GM12892 (cell line): Measurements from ENCODE around the gene LDLRAD4.
A peak's percentile ranks its signal among the peaks of the same experiment; 100 is the strongest.

Experiments
- DNase-seq: peaks from one replicate; pipeline ENCODE4 v3.0.0; 2011; ENCODE audit not compliant: insufficient read length
- FAIRE-seq: peaks from 2 replicates; lab custom pipeline; 2011; peaks lifted over from hg19 to GRCh38; lab: Jason Lieb, UNC
- POLR2A ChIP-seq: IDR thresholded peaks from 2 replicates; pipeline ENCODE4 v1.6.1; 2011; ENCODE audit warnings: low read depth, low read length, control low read depth
- POLR2AphosphoS5 ChIP-seq: IDR thresholded peaks from 2 replicates; pipeline ENCODE4 v1.6.1; 2011; ENCODE audit warnings: low read depth, low read length, control low read depth
- TAF1 ChIP-seq: IDR thresholded peaks from 2 replicates; pipeline ENCODE4 v1.6.1; 2011; ENCODE audit warnings: low read depth, mild to moderate bottlenecking, control low read depth, low read length, borderline replicate concordance

Gene LDLRAD4

GRCh38 chr18:13577091-13577697 lies 358.6 kb downstream of the LDLRAD4 start:
- DNase-seq: peak; percentile 45
- FAIRE-seq: peak; percentile 95
- peak; percentile 71; the same call in 1 of the 2 replicates for TF ChIP-seq POLR2AphosphoS5
- 0 out of 2 replicates have a peak, but pooled peaks have one; percentile 45 for TF ChIP-seq TAF1
- TF ChIP-seq POLR2A: peak; percentile 69

DNA sequence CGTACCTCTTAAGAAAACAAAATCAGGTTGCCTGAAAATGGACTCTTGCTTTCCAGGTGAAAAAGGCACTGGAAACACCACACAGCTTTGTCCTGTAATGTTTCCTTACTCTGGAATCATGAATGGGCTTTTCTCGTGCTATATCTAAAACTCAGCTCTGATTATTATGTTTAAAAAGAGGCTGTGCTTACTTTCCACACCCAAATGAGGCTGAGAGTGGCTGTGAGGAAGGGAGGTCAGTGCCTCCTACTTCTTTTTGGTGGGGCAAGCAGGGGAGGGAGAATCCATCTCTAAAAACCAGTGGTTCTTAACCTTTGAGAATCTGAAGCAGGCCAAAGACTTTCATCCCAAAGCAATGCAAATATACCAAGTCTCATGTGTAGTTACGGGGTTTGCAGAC lies 359.2 kb downstream of the LDLRAD4 start:
- no peak for TF ChIP-seq POLR2AphosphoS5
- TF ChIP-seq POLR2A: no peak
- TF ChIP-seq TAF1: no peak

DNA sequence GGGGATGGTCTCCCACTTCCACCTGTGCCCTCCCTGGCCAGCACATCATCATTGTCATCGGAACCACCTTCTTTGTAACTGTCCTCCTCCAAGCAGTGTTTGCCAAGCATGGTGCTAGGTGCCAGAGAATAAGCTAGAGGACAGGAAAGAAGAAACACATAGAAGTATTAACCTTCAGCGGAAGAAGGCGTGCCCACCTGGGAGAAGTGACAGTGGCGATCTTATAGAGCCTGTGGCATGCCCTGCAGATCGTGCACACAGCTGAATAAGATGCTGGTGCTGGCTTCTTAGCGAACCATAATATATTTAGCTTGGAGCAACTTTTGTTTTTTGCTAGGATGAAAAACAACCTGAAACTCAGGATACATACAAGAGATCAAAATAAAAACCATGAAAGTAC lies 359.8 kb downstream of the LDLRAD4 start:
- no peak for TF ChIP-seq TAF1
- TF ChIP-seq POLR2AphosphoS5: no peak
- no peak for TF ChIP-seq POLR2A
- DNase-seq (no peak), FAIRE-seq (peak; percentile 82)

More for the DNA sequence above, 359.2 kb downstream of the LDLRAD4 start:
- no peak for DNase-seq
- no peak for FAIRE-seq

GRCh38 chr18:13579874-13580273 lies 361.3 kb downstream of the LDLRAD4 start:
- TF ChIP-seq POLR2A: no peak
- TF ChIP-seq POLR2AphosphoS5: no peak
- no peak for TF ChIP-seq TAF1
- FAIRE-seq: peak; percentile 46
- no peak for DNase-seq

- no peak for TF ChIP-seq POLR2A
- no peak for TF ChIP-seq TAF1
- TF ChIP-seq POLR2AphosphoS5: no peak
- FAIRE-seq (no peak), DNase-seq (no peak)
These were observed 361.8 kb downstream of the LDLRAD4 start for GRCh38 chr18:13580351-13580750.

DNA sequence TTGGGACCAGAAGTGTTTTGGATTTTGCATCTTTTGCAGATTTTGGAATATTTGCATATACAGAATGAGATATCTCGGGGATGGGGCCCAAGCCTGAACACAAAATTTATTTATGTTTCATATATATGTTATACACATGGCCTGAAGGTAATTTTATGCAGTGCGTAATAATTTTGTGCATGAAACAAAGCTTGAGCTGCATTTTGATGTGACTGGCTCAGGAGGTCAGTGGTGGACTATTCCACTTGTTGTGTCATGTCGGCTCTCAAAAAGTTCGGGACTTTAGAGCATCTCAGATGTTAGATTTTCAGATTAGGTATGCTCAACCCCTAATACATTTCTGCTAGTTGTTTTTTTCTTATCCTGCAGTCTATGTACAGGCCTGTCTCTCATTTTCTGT lies 362.4 kb downstream of the LDLRAD4 start:
- no peak for DNase-seq
- TF ChIP-seq TAF1 (no peak), POLR2AphosphoS5 (no peak), POLR2A (no peak)
- FAIRE-seq: no peak

- DNase-seq (no peak), FAIRE-seq (no peak)
- no peak for TF ChIP-seq POLR2AphosphoS5
- no peak for TF ChIP-seq TAF1
- TF ChIP-seq POLR2A: no peak
These were observed 363.1 kb downstream of the LDLRAD4 start for GRCh38 chr18:13581496-13582177.

GRCh38 chr18:13582178-13582670 lies 363.7 kb downstream of the LDLRAD4 start:
- no peak for DNase-seq
- FAIRE-seq: peak; percentile 48
- TF ChIP-seq POLR2A (no peak), POLR2AphosphoS5 (no peak), TAF1 (no peak)

DNA sequence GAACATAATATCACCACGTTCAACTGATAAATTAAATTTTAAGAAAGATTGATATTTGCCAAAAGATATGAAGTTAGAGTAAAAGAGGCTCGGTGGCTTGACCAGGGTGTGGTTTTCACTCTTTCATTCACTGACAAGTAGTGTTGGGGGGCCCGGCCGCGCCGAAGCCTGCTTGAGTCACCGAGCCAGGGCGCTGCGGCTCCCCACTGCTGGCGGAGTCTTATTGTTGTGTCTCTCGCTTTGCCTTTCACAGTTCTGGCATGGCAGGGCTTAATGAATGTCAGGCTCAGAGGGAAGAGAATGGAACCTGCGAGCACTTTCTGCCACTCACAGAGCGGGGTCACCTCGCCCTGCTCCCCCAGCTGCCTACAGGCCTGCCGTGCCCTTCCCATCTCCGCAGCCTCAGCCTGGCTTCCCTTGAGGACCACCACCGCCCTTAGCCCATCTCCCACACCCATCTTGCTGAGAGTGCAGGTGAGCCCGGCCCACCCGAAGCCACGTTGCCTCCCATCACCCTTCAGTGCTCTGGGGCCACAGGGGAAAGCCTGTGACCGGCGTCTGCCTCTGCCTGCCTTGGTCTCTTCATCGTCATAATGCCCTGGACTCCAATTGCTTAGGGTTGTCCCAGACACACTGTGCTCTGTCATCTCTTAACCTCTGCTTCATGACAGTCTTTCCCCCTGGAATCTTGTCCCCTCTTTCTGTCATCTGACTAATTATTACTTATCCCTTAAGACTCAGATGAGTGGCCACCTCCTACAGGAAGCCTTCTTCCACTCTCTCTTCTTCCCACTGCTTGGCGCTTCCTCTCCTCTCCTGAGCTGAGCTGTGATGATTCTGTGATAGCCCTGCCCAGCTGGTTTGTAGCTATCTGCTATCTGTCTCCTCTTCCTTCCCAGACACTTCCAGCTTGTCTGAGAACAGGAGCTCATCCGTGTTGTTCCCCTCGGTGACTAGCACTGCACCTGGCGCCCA lies 365.3 kb downstream of the LDLRAD4 start:
- DNase-seq: no peak
- FAIRE-seq: no peak
- TF ChIP-seq POLR2A (no peak), POLR2AphosphoS5 (no peak), TAF1 (no peak)

DNA sequence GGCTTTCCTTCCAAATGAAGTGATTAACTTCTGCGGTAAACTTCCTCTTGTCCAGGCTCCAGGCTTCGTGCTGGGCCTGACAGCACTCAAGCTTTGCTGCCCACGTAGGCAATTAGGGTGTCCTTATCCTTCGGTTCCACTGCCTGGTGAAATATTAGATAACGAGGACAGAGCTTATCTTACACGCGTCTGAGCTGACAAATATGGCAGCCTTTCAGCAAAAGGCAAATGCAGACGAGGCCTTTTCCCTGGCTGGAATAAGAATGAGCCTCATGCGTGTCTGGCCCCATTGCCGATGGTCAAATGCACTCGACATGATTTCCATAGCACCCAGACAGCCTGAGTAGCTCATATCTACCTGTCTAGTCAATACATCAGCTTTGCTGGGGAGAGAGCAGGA lies 366.3 kb downstream of the LDLRAD4 start:
- FAIRE-seq (no peak), DNase-seq (no peak)
- TF ChIP-seq POLR2AphosphoS5 (no peak), POLR2A (no peak), TAF1 (no peak)

GRCh38 chr18:13585379-13586153 lies 367.0 kb downstream of the LDLRAD4 start:
- no peak for DNase-seq
- no peak for TF ChIP-seq POLR2AphosphoS5
- TF ChIP-seq TAF1: no peak
- no peak for TF ChIP-seq POLR2A
- peak; percentile 36 for FAIRE-seq
